ENCODE data around the gene MTHFR. TPM values are rescaled to one million over a fixed set of nuclear protein-coding genes. Genes with fewer than 3 reads are reported as not detected.

Gene MTHFR
- total and polyA plus RNA-seq, 2 of the 4 experiments (the other 2 are of a cell fraction): 7.3 to 7.4 TPM

GRCh38 chr1:11823366-11824137, 17.8 kb upstream of the MTHFR start:
- CTCF ChIA-PET: no interaction called here
- Histone ChIP-seq H2AK9ac (replicated peaks; ENCODE audit: low read depth, low read length, poor library complexity) (no peak overlapping the region), H3K27me3 (ENCODE audit: control insufficient read depth, insufficient read depth, low read length) (no peaks in the 10 kb centered on the region), H3K23ac (ENCODE audit: low read depth, low read length) (no peak overlapping the region), H2AFZ (replicated peaks; ENCODE audit: low read length, poor library complexity) (no peak overlapping the region), H4K91ac (ENCODE audit: insufficient read depth, low read depth, low read length) (no peak overlapping the region), H4K5ac (ENCODE audit: low read depth, low read length) (no peak overlapping the region), H2BK15ac (ENCODE audit: low read depth, low read length) (no peak overlapping the region), H3K4me3 (ENCODE audit: insufficient read depth, low read depth, low read length) (no peak overlapping the region), H2BK5ac (ENCODE audit: low read depth, low read length, poor library complexity, severe bottlenecking) (no peak overlapping the region), H2BK120ac (ENCODE audit: low read depth, low read length) (no peak overlapping the region), H2BK20ac (ENCODE audit: low read depth, low read length) (no peak overlapping the region), H4K8ac (ENCODE audit: low read depth in 2 of 2, low read length in 2 of 2) (no peak overlapping the region), H3K56ac (ENCODE audit: extremely low read depth, insufficient read depth, low read length) (no peak overlapping the region), H3K4me2 (ENCODE audit: low read depth, low read length) (no peak overlapping the region), H3K9me1 (ENCODE audit: insufficient read depth, low read length) (peaks cover 10% of the 10 kb centered on the region; the same call in 1 of the 2 replicates), H3K18ac (ENCODE audit: low read depth, low read length) (no peak overlapping the region), H3K4me1 (ENCODE audit: control insufficient read depth, insufficient read depth, low read length) (peaks cover 1% of the 10 kb centered on the region; the same call in 1 of the 2 replicates), H2AK5ac (ENCODE audit: low read depth, low read length) (no peak overlapping the region), H4K20me1 (ENCODE audit: insufficient read depth, low read length) (0 out of 2 replicates have a peak, but pooled peaks cover 3% of the 10 kb centered on the region), H3K9ac (ENCODE audit: low read depth, low read length) (no peak overlapping the region), H3K36me3 (ENCODE audit: control insufficient read depth, insufficient read depth, low read length) (peaks cover 55% of the 10 kb centered on the region), H3K27ac (ENCODE audit: insufficient read depth, low read length) (no peak overlapping the region), H3K79me1 (ENCODE audit: low read depth in 1 of 2, low read length in 2 of 2) (peaks cover 0 to 16% of the 10 kb centered on the region in 2 experiments; a peak in 3 of 4 replicates), H3K14ac (replicated peaks; ENCODE audit: low read depth, low read length) (no peak overlapping the region), H3K9me3 (ENCODE audit: control insufficient read depth, insufficient read depth, low read length) (no peaks in the 10 kb centered on the region), H3K4ac (ENCODE audit: low read depth, low read length) (no peak overlapping the region)
- ATAC-seq (ENCODE audit: low read depth): no peak
- dilution Hi-C loops (cut with HindIII; ENCODE audit: low sequenced_read_pairs, unreplicated experiment): no loop called here
- in situ Hi-C loops (cut with MboI; ENCODE audit: low sequenced_read_pairs): no loop called here
- TF ChIP-seq MAFK (IDR thresholded peaks at IDR 0.05; ENCODE audit: low read depth, low read length): peak; percentile 59
- no peak for TF ChIP-seq POLR2A (IDR thresholded peaks at IDR 0.05; ENCODE audit: low read depth, low read length)
- POLR2A ChIA-PET (ENCODE audit: unreplicated experiment): interaction anchor here (0.6 kb wide), 1 partner anchor 8 kb away, joined by 4 read pairs; no protein-coding TSS in a partner anchor
- BruUV-seq (replicated peaks): no TSS peak
- intact Hi-C loops (cut with micrococcal nuclease): no loop called here
- WGBS, 2 experiments (ENCODE audit: extremely low coverage in 2 of 2, insufficient read length in 1 of 2): 100% methylated on average over 5 of the region's 17 CpGs; no CpG with 5 or more reads in 1 of the 2 experiments
- DNase-seq: peak; percentile 10
